Endodermal cell (in vitro differentiated cells): ENCODE results near the gene SGPP2. TPM values are rescaled to one million over a fixed set of nuclear protein-coding genes. Genes with fewer than 3 reads are reported as not detected.

Experiments
- DNase-seq: peaks from one replicate; pipeline ENCODE4 v3.0.0-alpha.2; 2017
- H3K27ac ChIP-seq: 2 replicates; pipeline ENCODE4 v1.5.1; 2013; ENCODE audit warnings: mild to moderate bottlenecking, low read depth, low read length, moderate library complexity
- H3K27me3 ChIP-seq: 2 replicates; pipeline ENCODE4 v1.6.1; 2013; ENCODE audit warnings: mild to moderate bottlenecking, low read length, moderate library complexity; ENCODE audit not compliant: insufficient read depth, control insufficient read depth, poor library complexity, severe bottlenecking
- H3K36me3 ChIP-seq: 2 replicates; pipeline ENCODE4 v1.7.0; 2013; ENCODE audit warnings: mild to moderate bottlenecking, low read length, moderate library complexity; ENCODE audit not compliant: control insufficient read depth, insufficient read depth
- H3K4me1 ChIP-seq: one replicate; pipeline ENCODE4 v1.7.0; 2013; ENCODE audit warnings: low read length; ENCODE audit not compliant: control insufficient read depth, insufficient read depth
- H3K4me3 ChIP-seq: 2 replicates; pipeline ENCODE4 v1.5.1; 2013; ENCODE audit warnings: mild to moderate bottlenecking, low read length, moderate library complexity
- H3K9ac ChIP-seq: 2 replicates; pipeline ENCODE4 v1.6.1; 2013; ENCODE audit warnings: mild to moderate bottlenecking, low read length, moderate library complexity; ENCODE audit not compliant: poor library complexity, severe bottlenecking; ENCODE audit errors: extremely low read depth
- H3K9me3 ChIP-seq: 2 replicates; pipeline ENCODE4 v1.6.1; 2013; ENCODE audit warnings: mild to moderate bottlenecking, low read length, moderate library complexity; ENCODE audit not compliant: control insufficient read depth
- H3K27ac Mint-ChIP-seq: 2 replicates; pipeline ENCODE4 v1.8.0; 2020; ENCODE audit warnings: mixed read lengths
- H3K27me3 Mint-ChIP-seq: 2 replicates; pipeline ENCODE4 v1.8.0; 2021; ENCODE audit warnings: mild to moderate bottlenecking, mixed read lengths; ENCODE audit not compliant: insufficient read depth
- H3K36me3 Mint-ChIP-seq: 2 replicates; pipeline ENCODE4 v1.8.0; 2020; ENCODE audit warnings: low read depth, mixed read lengths
- H3K4me1 Mint-ChIP-seq: 2 replicates; pipeline ENCODE4 v1.8.0; 2020; ENCODE audit warnings: mixed read lengths
- H3K4me3 Mint-ChIP-seq: 2 replicates; pipeline ENCODE4 v1.8.0; 2020; ENCODE audit warnings: mild to moderate bottlenecking, moderate library complexity, mixed read lengths
- H3K9me3 Mint-ChIP-seq: 2 replicates; pipeline ENCODE4 v1.8.0; 2020; ENCODE audit warnings: mild to moderate bottlenecking, mixed read lengths
- WGBS, 2 experiments: methylation state at CpG; one replicate each; pipeline versions ENCODE4 v1.1.5 to v1.1.7; 2013; ENCODE audit warnings: missing lambda C conversion rate in 2 of 2, mixed read lengths in 1 of 2; ENCODE audit not compliant: insufficient coverage in 1 of 2, insufficient read length in 1 of 2; 5-methylcytosine and 5-hydroxymethylcytosine counted together
- total RNA-seq, 2 donors: library from RNA; stranded (reverse); fragmentation: NEBNext Ultra II Directional in 1 of 2; extraction: Animal tissue kit (Norgen Biotek cat#: 25700) in 1 of 2; gene quantifications; 2 replicates in 1 of 2; 3 replicates in 1 of 2; pipeline ENCODE4 v1.2.1, GENCODE V29; 2021
- TF ChIP-seq, protein P1 (sequence below): fragments of 200-600 bp; sonication (generic); conservative IDR thresholded peaks from 2 replicates; pipeline ENCODE4 v1.5.0; 2021; ENCODE audit warnings: antibody characterized with exemption, mild to moderate bottlenecking

Gene SGPP2
- total RNA-seq, 2 donors from 2014 or later = not detected

DNA sequence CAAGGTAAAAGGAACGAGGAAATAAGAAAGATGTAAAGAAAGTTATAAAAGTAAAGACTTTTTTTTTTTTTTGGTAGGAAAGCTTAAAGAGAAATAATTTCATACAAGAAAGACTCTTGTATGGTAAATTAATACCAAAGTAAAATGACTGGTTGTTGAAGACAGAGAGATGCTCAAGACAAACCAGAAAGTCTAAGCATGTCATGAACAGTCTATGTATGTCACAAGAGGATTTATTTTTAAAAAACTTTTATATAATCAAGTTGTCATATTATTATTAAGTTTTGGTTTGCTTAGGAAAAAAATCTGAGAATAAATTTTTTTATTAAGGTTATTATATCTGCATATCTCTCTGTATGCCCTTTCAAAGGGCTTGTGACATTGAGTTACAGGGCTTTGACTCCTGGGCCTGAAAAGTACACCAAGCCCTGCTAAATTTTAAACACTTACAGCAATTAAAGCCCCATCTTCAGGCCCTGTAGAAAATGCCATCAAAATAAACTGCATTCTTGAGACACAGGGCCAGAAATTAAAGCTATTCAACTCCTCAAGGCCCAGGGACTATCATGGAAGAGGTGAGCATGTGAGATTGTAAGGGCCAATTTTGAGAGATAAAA, 10.9 kb upstream of the SGPP2 start:
- Mint-ChIP-seq H3K27ac (no peak overlapping the region), H3K36me3 (no peaks in the 10 kb centered on the region), H3K4me1 (no peaks in the 10 kb centered on the region), H3K4me3 (no peak overlapping the region), H3K9me3 (peaks cover 56% of the 10 kb centered on the region), H3K27me3 (peaks cover 37% of the 10 kb centered on the region)
- Histone ChIP-seq H3K9ac (no peak overlapping the region), H3K4me3 (no peak overlapping the region), H3K4me1 (no peaks in the 10 kb centered on the region), H3K36me3 (no peaks in the 10 kb centered on the region), H3K9me3 (peaks cover 49% of the 10 kb centered on the region), H3K27ac (no peak overlapping the region), H3K27me3 (no peaks in the 10 kb centered on the region)
- WGBS, 2 experiments = 87% methylated on average over 1 of the region's 1 CpG; no CpG with 5 or more reads in 1 of the 2 experiments
- no peak for DNase-seq
- TF ChIP-seq, protein P1, sequence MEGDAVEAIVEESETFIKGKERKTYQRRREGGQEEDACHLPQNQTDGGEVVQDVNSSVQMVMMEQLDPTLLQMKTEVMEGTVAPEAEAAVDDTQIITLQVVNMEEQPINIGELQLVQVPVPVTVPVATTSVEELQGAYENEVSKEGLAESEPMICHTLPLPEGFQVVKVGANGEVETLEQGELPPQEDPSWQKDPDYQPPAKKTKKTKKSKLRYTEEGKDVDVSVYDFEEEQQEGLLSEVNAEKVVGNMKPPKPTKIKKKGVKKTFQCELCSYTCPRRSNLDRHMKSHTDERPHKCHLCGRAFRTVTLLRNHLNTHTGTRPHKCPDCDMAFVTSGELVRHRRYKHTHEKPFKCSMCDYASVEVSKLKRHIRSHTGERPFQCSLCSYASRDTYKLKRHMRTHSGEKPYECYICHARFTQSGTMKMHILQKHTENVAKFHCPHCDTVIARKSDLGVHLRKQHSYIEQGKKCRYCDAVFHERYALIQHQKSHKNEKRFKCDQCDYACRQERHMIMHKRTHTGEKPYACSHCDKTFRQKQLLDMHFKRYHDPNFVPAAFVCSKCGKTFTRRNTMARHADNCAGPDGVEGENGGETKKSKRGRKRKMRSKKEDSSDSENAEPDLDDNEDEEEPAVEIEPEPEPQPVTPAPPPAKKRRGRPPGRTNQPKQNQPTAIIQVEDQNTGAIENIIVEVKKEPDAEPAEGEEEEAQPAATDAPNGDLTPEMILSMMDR = no peak

GRCh38 chr2:222418739-222419138, 5.6 kb upstream of the SGPP2 start:
- no peak overlapping the region for H3K27ac ChIP-seq
- TF ChIP-seq, protein P1 = no peak
- no peaks in the 10 kb centered on the region for H3K36me3 Mint-ChIP-seq
- peaks cover 3% of the 10 kb centered on the region for H3K4me1 Mint-ChIP-seq
- no peak overlapping the region for H3K9ac ChIP-seq
- peaks cover 79% of the 10 kb centered on the region for H3K27me3 Mint-ChIP-seq
- H3K27me3 ChIP-seq = peaks cover 50% of the 10 kb centered on the region
- H3K9me3 Mint-ChIP-seq = peaks cover 26% of the 10 kb centered on the region
- H3K4me3 ChIP-seq = no peak overlapping the region
- no peaks in the 10 kb centered on the region for H3K36me3 ChIP-seq
- no peak overlapping the region for H3K27ac Mint-ChIP-seq
- H3K4me3 Mint-ChIP-seq = no peak overlapping the region
- no peak for DNase-seq
- no peaks in the 10 kb centered on the region for H3K4me1 ChIP-seq
- H3K9me3 ChIP-seq = peaks cover 28% of the 10 kb centered on the region

- no peak overlapping the region for H3K27ac Mint-ChIP-seq
- no peak overlapping the region for H3K9ac ChIP-seq
- peaks cover 8% of the 10 kb centered on the region for H3K4me1 ChIP-seq
- TF ChIP-seq, protein P1 = no peak
- H3K4me1 Mint-ChIP-seq = peaks cover 11% of the 10 kb centered on the region
- H3K27me3 ChIP-seq = peaks cover 67% of the 10 kb centered on the region
- H3K27me3 Mint-ChIP-seq = peaks cover 92% of the 10 kb centered on the region
- H3K36me3 Mint-ChIP-seq = no peaks in the 10 kb centered on the region
- peaks cover 10% of the 10 kb centered on the region for H3K9me3 Mint-ChIP-seq
- WGBS, 2 experiments = 70 to 91% methylated on average over 1 of the region's 1 CpG
- no peaks in the 10 kb centered on the region for H3K36me3 ChIP-seq
- peaks cover 10% of the 10 kb centered on the region for H3K9me3 ChIP-seq
- H3K27ac ChIP-seq = no peak overlapping the region
- H3K4me3 ChIP-seq = no peak overlapping the region
- no peak for DNase-seq
- no peak overlapping the region for H3K4me3 Mint-ChIP-seq
These were observed 3.8 kb upstream of the SGPP2 start for GRCh38 chr2:222420508-222420907.
